ENCODE results near the gene PISD. TPM values are rescaled to one million over a fixed set of nuclear protein-coding genes. Genes with fewer than 3 reads are reported as not detected.
A peak's percentile ranks its signal among the peaks of the same experiment; 100 is the strongest.
"Not testable (repeated sequence)": the region's sequence is repeated elsewhere in the genome, so short reads cannot be mapped to it uniquely, and the experiment has no call there.

The PISD gene
- total RNA-seq, 2 experiments from 2014 or later: 19.4 to 19.6 TPM

DNA sequence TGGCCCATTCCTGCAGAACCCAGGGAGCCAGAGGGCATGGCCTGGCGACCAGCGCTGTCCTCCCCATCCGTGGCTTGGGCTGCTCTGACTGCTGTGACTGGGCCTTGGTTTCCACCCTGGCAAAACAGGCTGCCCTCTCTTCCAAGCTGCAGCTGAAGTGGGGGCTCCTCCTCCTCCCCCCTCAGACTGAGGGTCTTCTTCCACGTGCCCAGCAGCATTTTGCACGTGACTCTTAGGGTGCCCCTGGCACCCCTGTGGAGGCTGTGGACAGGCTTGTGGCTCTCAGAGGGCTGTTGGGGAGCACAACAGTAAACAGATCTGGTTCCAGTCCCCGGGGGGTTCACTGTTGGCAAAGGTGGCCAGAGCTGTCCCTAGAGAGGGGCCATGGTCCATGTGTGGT, 51.4 kb downstream of the PISD start:
- Mint-ChIP-seq H3K36me3 (ENCODE audit: low read depth) (peaks cover 16% of the 10 kb centered on the region), H3K27me3 (no peaks in the 10 kb centered on the region), H3K9me3 (no peaks in the 10 kb centered on the region), H3K27ac (no peak overlapping the region), H3K4me3 (no peak overlapping the region), H3K4me1 (peaks cover 10% of the 10 kb centered on the region)
- no peak for DNase-seq
- POLR2A ChIA-PET: no interaction called here
- CTCF ChIA-PET: interaction anchor here (1.0 kb wide), 1 partner anchor 20 kb away, joined by 3 read pairs; no protein-coding TSS in a partner anchor

DNA sequence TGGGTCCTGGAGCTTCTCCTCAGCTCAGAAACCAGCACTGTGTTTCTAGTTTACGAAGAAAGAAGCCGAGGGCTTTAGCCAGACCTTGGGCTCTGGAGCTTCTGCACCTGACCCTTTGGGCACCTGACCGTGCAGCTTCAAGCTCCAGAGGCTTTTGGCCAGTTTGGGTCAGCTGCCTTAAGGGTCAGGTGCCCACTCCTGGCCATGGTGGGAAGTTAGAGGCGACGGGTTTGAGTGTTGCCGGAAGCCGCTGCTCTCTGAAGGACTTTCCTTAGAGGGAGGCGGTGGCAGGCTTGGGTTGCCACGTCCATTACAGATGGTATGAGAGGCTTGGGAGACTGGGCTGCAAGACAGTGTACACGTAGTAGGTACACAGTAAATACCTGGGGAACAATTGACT, 52.3 kb downstream of the PISD start:
- no peak for DNase-seq
- Mint-ChIP-seq H3K27me3 (no peaks in the 10 kb centered on the region), H3K9me3 (no peaks in the 10 kb centered on the region), H3K4me1 (peaks cover 4% of the 10 kb centered on the region), H3K27ac (no peak overlapping the region), H3K36me3 (ENCODE audit: low read depth) (peaks cover 17% of the 10 kb centered on the region), H3K4me3 (no peak overlapping the region)
- ChIA-PET POLR2A (no interaction called here), CTCF (interaction anchor here (0.6 to 0.8 kb wide), 2 partner anchors 24 to 54 kb away, joined by 3 read pairs; no protein-coding TSS in a partner anchor)

DNA sequence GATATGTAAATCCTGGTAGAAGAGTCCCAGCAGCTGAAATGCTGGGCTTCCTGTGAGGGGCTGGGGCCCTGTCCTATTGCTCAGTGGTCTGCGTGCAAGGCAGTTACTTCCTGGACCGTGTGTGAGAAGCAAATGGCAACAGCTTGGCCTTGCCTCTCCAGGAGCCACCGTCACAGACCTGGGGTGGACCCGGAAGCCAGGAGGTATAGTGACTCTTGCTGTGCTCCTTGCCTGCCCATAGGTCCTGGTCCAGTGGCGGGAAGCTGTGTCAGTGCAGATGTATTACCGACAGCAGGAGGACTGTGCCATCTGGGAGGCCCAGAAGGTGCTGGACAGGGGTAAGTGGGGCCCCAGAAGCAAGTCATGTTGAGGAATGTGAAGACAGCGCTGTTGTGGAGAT, 54.3 kb downstream of the PISD start:
- H3K4me1 Mint-ChIP-seq: no peaks in the 10 kb centered on the region
- no peaks in the 10 kb centered on the region for H3K9me3 Mint-ChIP-seq
- H3K27ac Mint-ChIP-seq: no peak overlapping the region
- peaks cover 20% of the 10 kb centered on the region for H3K36me3 Mint-ChIP-seq (ENCODE audit: low read depth)
- ChIA-PET CTCF (no interaction called here), POLR2A (no interaction called here)
- no peak for DNase-seq
- no peak overlapping the region for H3K4me3 Mint-ChIP-seq
- no peaks in the 10 kb centered on the region for H3K27me3 Mint-ChIP-seq

DNA sequence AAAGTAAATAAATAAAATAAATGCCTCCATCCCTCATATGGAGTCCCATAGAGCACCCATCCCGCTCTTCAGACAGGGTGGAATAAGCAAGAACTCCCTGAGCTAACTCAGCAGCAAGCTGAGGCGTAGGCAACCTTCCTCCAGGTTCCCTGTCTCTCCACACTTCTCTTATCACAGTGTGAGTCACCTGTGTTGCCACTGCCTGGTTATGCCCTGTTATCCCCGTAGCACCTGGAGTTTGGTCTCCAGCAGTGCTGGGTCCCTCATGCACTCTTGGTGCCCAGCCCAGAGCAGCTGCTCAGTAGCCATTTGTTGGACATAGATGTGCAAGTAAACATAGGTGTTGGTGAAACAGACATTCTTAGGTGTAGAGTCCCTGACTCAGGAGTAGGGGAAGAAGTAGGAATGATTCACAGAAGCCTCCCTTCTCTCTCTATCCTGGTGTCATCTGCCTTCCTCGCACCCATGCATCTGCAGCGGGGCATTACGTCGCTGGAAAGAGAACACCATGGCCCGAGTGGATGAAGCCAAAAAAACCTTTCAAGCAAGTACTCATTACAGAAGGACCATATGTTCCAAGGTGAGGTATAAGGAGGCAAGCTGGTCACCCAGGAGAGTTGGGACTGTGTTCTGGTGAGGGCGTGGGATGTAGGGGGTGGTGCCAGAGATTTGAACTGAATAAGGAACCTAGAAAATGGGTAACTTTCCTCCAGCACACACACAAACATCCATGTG, 56.0 kb downstream of the PISD start:
- Mint-ChIP-seq H3K27me3 (no peaks in the 10 kb centered on the region), H3K4me3 (no peak overlapping the region), H3K4me1 (no peaks in the 10 kb centered on the region), H3K27ac (peak overlapping the region; percentile 54), H3K9me3 (no peaks in the 10 kb centered on the region), H3K36me3 (ENCODE audit: low read depth) (peaks cover 21% of the 10 kb centered on the region)
- DNase-seq: no peak
- POLR2A ChIA-PET: no interaction called here
- CTCF ChIA-PET: no interaction called here

DNA sequence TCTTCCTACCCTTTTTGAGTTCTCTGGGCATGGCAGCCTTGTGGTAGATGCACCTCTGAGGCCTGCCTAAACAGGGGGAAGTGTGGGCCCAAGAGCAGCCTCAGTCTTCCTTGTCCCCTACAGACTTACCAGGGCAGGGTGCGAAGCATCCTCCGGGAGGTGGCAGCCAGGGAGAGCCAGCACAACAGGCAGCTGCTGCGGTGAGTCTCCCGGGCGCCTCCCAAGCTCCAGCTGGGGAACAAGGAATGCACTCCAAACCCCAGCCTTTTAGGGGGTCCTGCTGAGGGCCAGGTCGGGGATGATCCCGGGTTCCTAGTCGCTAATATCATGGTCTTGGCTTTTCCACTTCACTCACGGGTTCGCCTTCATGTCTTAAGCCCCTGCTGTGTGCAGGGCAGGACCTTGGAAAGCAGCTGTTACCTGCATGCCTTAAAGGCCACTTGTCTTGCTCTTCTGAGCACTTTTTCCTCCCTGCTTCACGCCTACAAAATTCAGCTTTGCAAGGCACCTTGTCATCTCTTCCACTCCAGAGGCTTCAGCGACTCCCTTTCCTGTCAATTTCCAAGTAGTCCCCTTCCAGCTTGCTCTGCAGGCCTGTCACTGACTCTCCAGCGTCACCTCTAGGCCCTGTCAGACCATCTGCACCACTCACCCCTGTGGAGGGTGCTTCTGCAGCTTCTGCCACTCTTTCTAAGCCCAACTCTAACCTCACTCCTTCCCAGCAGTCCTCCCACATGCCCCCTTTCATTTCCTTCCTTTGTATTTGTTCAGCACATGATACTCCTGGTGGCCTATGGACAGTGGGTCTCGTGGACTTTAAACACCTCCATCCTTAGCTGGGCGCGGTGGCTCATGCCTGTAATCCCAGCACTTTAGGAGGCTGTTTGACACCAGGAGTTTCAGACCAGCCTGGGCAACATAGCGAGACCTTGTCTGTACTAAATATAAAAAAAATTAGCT, 57.0 kb downstream of the PISD start:
- no peaks in the 10 kb centered on the region for H3K4me1 Mint-ChIP-seq
- H3K27ac Mint-ChIP-seq: peak overlapping the region; percentile 70
- peaks cover 26% of the 10 kb centered on the region for H3K36me3 Mint-ChIP-seq (ENCODE audit: low read depth)
- CTCF ChIA-PET: no interaction called here
- no peak for DNase-seq
- POLR2A ChIA-PET: no interaction called here
- no peak overlapping the region for H3K4me3 Mint-ChIP-seq
- H3K27me3 Mint-ChIP-seq: no peaks in the 10 kb centered on the region
- no peaks in the 10 kb centered on the region for H3K9me3 Mint-ChIP-seq

DNA sequence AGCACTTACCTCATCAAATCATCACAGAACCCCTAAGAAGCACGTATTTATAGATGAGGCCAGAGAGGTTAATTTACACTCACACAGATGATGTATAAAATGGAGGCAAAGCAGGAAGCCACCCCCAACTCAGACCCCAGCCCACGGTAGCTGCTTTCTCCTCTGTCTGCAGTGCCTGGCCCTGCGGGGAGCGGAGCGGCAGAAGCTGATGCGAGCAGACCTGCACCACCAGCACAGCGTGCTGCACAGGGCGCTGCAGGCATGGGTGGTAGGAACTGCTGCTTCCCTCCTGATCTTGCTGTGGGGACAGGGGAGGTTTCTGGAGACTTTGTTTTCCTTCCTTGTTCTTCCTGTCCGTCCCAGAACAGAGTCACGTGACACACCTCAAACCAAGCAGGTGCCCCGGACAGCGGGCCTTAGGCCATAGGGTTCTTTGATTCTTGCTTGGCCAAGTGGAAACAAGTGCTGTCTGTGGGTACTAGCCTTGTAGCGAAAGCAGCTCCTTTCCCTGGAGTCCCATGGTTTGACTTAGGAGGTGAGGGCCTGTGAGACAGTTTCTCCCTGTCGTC, 57.8 kb downstream of the PISD start:
- DNase-seq: no peak
- Mint-ChIP-seq H3K9me3 (no peaks in the 10 kb centered on the region), H3K4me3 (no peak overlapping the region), H3K27ac (peak overlapping the region; percentile 57), H3K4me1 (no peaks in the 10 kb centered on the region), H3K27me3 (no peaks in the 10 kb centered on the region), H3K36me3 (ENCODE audit: low read depth) (peaks cover 23% of the 10 kb centered on the region)
- CTCF ChIA-PET: interaction anchor here (0.9 kb wide), 1 partner anchor 26 kb away, joined by 3 read pairs; no protein-coding TSS in a partner anchor
- POLR2A ChIA-PET: no interaction called here

DNA sequence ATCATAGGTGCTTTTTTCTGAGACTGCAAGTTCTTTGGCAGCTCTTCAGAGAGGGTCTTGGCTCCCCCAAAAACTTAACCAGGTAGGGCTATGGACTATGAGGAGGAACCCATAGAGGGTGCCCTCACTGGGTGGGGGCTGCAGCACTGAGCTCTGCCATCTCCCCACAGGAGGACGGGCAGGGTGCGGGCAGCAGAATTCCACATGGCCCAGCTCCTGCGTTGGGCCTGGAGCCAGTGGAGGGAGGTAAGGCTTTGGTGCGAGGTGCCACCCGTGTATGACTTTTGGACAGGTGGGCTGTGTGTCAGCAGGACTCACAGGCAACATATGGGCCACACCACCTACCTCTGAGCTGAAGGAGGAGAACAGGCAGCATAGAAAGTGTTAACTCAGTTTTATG, 58.4 kb downstream of the PISD start:
- ChIA-PET CTCF (interaction anchor here (0.6 to 0.9 kb wide), 3 partner anchors 27 to 231 kb away, joined by 3 to 4 read pairs (median 4); no protein-coding TSS in a partner anchor), POLR2A (no interaction called here)
- no peak for DNase-seq
- no peaks in the 10 kb centered on the region for H3K9me3 Mint-ChIP-seq
- H3K27ac Mint-ChIP-seq: no peak overlapping the region
- peaks cover 23% of the 10 kb centered on the region for H3K36me3 Mint-ChIP-seq (ENCODE audit: low read depth)
- H3K4me1 Mint-ChIP-seq: no peaks in the 10 kb centered on the region
- no peak overlapping the region for H3K4me3 Mint-ChIP-seq
- H3K27me3 Mint-ChIP-seq: no peaks in the 10 kb centered on the region

DNA sequence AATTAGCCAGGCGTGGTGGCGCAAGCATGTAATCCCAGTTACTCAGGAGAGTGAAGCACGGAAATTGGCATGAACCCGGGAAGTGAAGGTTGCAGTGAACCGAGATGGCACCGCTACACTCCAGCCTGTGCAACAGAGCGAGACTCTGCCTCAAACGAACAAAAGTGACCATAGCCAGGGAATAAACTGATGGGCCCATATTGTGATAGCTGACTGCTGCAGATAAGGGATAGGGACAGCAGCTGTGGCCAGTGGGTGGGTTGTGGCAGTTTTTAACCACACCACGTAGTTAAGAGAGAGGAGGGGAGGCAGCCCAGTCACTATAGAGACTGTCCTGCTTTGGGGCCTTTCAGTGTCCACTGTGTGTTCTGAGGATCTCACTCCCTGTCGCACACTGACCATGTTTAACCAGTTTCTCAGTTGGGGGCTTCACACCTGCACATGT, 58.9 kb downstream of the PISD start:
- Mint-ChIP-seq H3K4me1 (no peaks in the 10 kb centered on the region), H3K4me3 (no peak overlapping the region), H3K27me3 (no peaks in the 10 kb centered on the region), H3K36me3 (ENCODE audit: low read depth) (peaks cover 23% of the 10 kb centered on the region), H3K27ac (no peak overlapping the region), H3K9me3 (no peaks in the 10 kb centered on the region)
- CTCF ChIA-PET: interaction anchor here (0.6 to 0.9 kb wide), 3 partner anchors 27 to 231 kb away, joined by 3 to 4 read pairs (median 4); no protein-coding TSS in a partner anchor
- no peak for DNase-seq
- POLR2A ChIA-PET: no interaction called here

DNA sequence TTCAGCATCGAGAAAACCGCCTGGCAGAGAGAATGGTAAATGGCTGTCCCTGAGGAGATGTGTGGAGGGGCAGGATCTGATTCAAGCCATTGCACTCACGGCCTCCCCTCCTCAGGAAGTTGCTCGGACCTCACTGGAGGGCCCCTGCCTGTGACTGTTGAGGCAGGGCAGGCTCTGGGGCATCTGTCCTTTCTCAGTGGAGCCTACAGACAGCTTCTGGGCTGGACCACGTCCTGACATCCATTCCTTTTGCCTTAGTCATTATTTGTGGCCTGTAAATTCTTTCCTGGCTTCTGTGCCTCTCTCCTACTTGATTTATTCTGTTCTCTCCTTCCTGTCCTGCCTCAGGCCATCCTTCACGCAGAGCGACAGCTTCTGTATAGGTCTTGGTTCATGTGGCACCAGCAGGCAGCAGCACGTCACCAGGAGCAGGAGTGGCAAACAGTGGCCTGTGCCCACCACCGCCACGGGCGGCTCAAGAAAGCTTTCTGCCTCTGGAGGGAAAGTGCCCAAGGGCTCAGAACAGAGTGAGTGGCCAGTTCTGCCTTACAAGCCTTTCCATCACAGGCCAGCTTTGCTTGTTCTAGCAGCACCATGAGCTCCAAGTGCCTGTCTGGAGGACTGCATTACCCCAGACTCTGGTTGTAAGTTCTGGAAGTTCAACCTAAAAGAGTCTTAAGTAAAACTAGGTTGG, 59.6 kb downstream of the PISD start:
- Mint-ChIP-seq H3K36me3 (ENCODE audit: low read depth) (peaks cover 23% of the 10 kb centered on the region), H3K4me3 (no peak overlapping the region), H3K27me3 (no peaks in the 10 kb centered on the region), H3K9me3 (no peaks in the 10 kb centered on the region), H3K4me1 (no peaks in the 10 kb centered on the region), H3K27ac (no peak overlapping the region)
- ChIA-PET CTCF (no interaction called here), POLR2A (interaction anchor here (0.6 kb wide), 1 partner anchor 10 kb away, joined by 5 read pairs; no protein-coding TSS in a partner anchor)
- DNase-seq: no peak

DNA sequence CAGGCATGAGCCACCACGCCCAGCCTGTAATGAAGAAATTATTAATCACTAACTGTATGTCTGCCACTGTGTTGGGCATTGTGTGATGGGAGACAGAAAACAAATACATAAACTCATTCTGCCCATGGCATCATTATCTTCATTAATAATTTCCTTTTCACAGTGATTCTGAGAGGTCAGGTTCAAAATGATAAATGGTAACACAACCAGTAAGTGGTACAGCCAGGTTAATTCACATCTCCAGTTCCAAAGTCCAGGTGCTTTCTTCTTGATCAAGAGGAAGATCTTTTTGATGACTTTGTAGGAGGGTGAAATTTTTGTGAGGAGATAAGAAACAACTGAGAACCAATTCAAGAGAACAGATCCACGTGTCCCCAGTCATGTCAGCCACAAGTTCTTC, 66.7 kb downstream of the PISD start:
- Mint-ChIP-seq H3K36me3 (ENCODE audit: low read depth) (peaks cover 17% of the 10 kb centered on the region), H3K27ac (no peak overlapping the region), H3K4me1 (no peaks in the 10 kb centered on the region), H3K27me3 (no peaks in the 10 kb centered on the region), H3K9me3 (no peaks in the 10 kb centered on the region), H3K4me3 (no peak overlapping the region)
- CTCF ChIA-PET: interaction anchor here (1.0 to 1.3 kb wide), 2 partner anchors 18 to 19 kb away, joined by 3 to 4 read pairs; no protein-coding TSS in a partner anchor
- POLR2A ChIA-PET: no interaction called here
- DNase-seq: no peak

DNA sequence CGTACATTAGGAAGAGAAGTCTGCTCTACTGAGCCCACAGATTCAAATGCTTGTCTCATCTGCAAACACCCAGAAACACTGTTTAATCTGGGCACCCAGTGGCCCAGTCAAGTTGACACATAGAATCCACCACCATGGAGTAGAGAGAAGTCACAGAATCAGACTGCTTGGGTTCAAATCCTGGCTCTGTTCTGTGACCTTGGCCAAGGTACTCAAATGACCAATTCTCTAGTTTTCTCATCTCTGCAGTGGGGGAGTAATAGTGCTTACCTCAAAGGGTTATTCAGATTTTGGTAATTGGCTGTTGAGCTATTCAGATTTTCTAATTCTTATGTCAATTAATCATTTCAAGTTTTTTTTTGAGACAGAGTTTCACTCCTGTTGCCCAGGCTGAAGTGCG, 71.9 kb downstream of the PISD start:
- Mint-ChIP-seq H3K36me3 (ENCODE audit: low read depth) (peaks cover 45% of the 10 kb centered on the region), H3K4me1 (peaks cover 13% of the 10 kb centered on the region)
- H3K9me3 Mint-ChIP-seq, H3K4me3 Mint-ChIP-seq, H3K27ac Mint-ChIP-seq, CTCF ChIA-PET, POLR2A ChIA-PET, H3K27me3 Mint-ChIP-seq, DNase-seq: not testable (repeated sequence)

DNA sequence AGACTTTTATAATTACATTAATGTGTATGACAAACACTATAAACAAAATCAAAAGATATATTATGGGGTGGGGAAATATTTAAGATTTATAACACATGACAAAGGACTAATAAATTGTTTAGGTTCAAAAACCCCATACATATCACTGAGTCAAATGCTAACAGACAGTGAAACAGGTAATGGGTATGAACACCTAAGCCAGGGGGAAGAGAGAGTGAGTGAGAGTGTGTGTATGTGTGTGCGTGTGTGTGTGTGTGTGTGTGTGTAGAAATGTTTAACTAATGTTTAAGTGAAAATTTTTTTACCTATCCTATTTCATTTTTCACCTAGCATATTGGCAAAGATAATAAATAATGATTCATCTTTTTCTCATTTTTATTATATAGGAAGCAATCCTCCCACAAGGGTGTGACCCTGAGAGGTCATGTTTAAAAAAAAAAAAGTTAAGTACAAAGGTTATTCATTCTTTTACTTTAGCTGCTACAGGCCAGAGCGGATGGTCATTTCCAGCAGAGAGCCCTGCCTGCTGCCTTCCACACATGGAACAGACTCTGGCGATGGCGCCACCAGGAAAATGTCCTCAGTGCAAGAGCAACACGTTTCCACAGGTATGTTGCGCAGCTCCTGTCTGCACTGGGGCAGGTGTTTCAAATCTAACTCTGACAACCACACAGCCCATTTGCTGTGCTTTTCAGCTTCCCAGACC, 72.9 kb downstream of the PISD start:
- Mint-ChIP-seq H3K36me3 (ENCODE audit: low read depth) (peaks cover 53% of the 10 kb centered on the region), H3K4me3 (no peak overlapping the region), H3K9me3 (no peaks in the 10 kb centered on the region), H3K4me1 (peaks cover 23% of the 10 kb centered on the region), H3K27ac (no peak overlapping the region), H3K27me3 (no peaks in the 10 kb centered on the region)
- POLR2A ChIA-PET: no interaction called here
- CTCF ChIA-PET: no interaction called here
- DNase-seq: no peak

All from activated CD4-positive, alpha-beta T cell treated with anti-CD3 and anti-CD28 coated beads, Interleukin-2, amount 10 ng/mL, durations not matched to agents 7 days and 5 days (primary cell).